SK-N-SH treated with all-trans-retinoic acid at 6 μM for 48 hours (cell line): ENCODE data around the gene CAGE1.
"Not testable (repeated sequence)": the region's sequence is repeated elsewhere in the genome, so short reads cannot be mapped to it uniquely, and the experiment has no call there.

Experiments
- ARNTL ChIP-seq: fragments of 450-650 bp; formaldehyde crosslinking; IDR thresholded peaks from 2 replicates; pipeline ENCODE4 v1.5.0; 2020; ENCODE audit warnings: low read depth, mild to moderate bottlenecking, moderate library complexity, borderline replicate concordance
- BACH2 ChIP-seq: fragments of 250-450 bp; sonication (Bioruptor Pico); IDR thresholded peaks from 2 replicates; pipeline ENCODE4 v1.9.0; 2021; ENCODE audit warnings: mild to moderate bottlenecking, borderline replicate concordance
- CSDC2 ChIP-seq: fragments of 250-450 bp; sonication (Bioruptor Pico); IDR thresholded peaks from 2 replicates; pipeline ENCODE4 v1.5.0; 2020; ENCODE audit warnings: mild to moderate bottlenecking, moderate library complexity
- OSR1 ChIP-seq: fragments of 250-450 bp; sonication (Bioruptor Pico); IDR thresholded peaks from 2 replicates; pipeline ENCODE4 v1.8.0; 2022; ENCODE audit warnings: moderate library complexity, mild to moderate bottlenecking, inconsistent platforms
- PATZ1 ChIP-seq: fragments of 250-450 bp; sonication (Bioruptor Pico); IDR thresholded peaks from 2 replicates; pipeline ENCODE4 v1.8.0; 2020; ENCODE audit warnings: mild to moderate bottlenecking, moderate library complexity, borderline replicate concordance
- POU6F1 ChIP-seq: fragments of 250-450 bp; sonication (Bioruptor Pico); IDR thresholded peaks from 2 replicates; pipeline ENCODE4 v1.8.0; 2021; ENCODE audit warnings: low read depth, mild to moderate bottlenecking, moderate library complexity, borderline replicate concordance
- RARB ChIP-seq: fragments of 250-450 bp; sonication (Bioruptor Pico); IDR thresholded peaks from 2 replicates; pipeline ENCODE4 v1.8.0; 2021; ENCODE audit warnings: mild to moderate bottlenecking, moderate library complexity
- TOX ChIP-seq: fragments of 250-450 bp; sonication (Bioruptor Pico); IDR thresholded peaks from 2 replicates; pipeline ENCODE4 v1.8.0; 2021; ENCODE audit warnings: mild to moderate bottlenecking, moderate library complexity, borderline replicate concordance
- ZC3H10 ChIP-seq: fragments of 250-450 bp; sonication (Bioruptor Pico); IDR thresholded peaks from 2 replicates; pipeline ENCODE4 v1.5.1; 2021; ENCODE audit warnings: mild to moderate bottlenecking, moderate library complexity
- ZFP3 ChIP-seq: fragments of 250-450 bp; sonication (Bioruptor Pico); IDR thresholded peaks from 2 replicates; pipeline ENCODE4 v1.5.0; 2020; ENCODE audit warnings: mild to moderate bottlenecking, moderate library complexity
- ZFP30 ChIP-seq: fragments of 450-650 bp; formaldehyde crosslinking; IDR thresholded peaks from 2 replicates; pipeline ENCODE4 v1.5.0; 2022; ENCODE audit warnings: mild to moderate bottlenecking, moderate library complexity
- ZNF70 ChIP-seq: fragments of 450-650 bp; formaldehyde crosslinking; IDR thresholded peaks from 2 replicates; pipeline ENCODE4 v1.5.0; 2020; ENCODE audit warnings: mild to moderate bottlenecking, moderate library complexity
- TF ChIP-seq, protein P1 (sequence below): fragments of 250-450 bp; sonication (Bioruptor Pico); IDR thresholded peaks from 2 replicates; pipeline ENCODE4 v1.5.0; 2020; ENCODE audit warnings: mild to moderate bottlenecking, moderate library complexity

DNA sequence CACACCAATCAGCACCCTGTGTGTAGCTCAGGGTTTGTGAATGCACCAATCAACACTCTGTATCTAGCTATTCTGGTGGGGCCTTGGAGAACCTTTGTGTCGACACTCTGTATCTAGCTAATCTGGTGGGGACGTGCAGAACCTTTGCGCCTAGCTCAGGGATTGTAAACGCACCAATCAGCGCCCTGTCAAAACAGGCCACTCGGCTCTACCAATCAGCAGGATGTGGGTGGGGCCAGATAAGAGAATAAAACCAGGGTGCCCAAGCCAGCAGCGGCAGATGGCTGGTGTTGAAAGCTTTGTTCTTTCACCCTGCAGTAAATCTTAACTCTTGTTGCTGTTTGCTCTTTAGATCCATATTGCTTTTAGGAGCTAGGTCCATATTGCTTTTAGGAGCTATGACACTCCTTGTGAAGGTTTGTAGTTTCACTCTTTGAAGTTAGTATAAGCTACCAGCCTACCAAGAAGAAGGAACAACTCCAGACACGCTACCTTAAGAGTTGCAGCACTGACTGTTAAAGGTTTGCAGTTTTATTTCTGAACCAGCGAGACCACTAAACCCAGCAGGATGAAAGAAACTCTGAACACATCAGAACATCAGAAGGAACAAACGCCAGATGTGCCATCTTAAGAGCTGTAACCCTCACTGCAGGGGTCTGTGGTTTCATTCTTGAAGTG, 44.6 kb downstream of the CAGE1 start:
- not testable (repeated sequence) for TF ChIP-seq POU6F1 (CRISPR knock-in tag); ARNTL (CRISPR knock-in tag); BACH2 (CRISPR knock-in tag); PATZ1; OSR1 (CRISPR knock-in tag); RARB (CRISPR knock-in tag); ZC3H10 (CRISPR knock-in tag); TOX (CRISPR knock-in tag); ZFP30 (CRISPR knock-in tag); ZNF70 (CRISPR knock-in tag); ZFP3 (CRISPR knock-in tag); CSDC2 (CRISPR knock-in tag)
- TF ChIP-seq, protein P1, sequence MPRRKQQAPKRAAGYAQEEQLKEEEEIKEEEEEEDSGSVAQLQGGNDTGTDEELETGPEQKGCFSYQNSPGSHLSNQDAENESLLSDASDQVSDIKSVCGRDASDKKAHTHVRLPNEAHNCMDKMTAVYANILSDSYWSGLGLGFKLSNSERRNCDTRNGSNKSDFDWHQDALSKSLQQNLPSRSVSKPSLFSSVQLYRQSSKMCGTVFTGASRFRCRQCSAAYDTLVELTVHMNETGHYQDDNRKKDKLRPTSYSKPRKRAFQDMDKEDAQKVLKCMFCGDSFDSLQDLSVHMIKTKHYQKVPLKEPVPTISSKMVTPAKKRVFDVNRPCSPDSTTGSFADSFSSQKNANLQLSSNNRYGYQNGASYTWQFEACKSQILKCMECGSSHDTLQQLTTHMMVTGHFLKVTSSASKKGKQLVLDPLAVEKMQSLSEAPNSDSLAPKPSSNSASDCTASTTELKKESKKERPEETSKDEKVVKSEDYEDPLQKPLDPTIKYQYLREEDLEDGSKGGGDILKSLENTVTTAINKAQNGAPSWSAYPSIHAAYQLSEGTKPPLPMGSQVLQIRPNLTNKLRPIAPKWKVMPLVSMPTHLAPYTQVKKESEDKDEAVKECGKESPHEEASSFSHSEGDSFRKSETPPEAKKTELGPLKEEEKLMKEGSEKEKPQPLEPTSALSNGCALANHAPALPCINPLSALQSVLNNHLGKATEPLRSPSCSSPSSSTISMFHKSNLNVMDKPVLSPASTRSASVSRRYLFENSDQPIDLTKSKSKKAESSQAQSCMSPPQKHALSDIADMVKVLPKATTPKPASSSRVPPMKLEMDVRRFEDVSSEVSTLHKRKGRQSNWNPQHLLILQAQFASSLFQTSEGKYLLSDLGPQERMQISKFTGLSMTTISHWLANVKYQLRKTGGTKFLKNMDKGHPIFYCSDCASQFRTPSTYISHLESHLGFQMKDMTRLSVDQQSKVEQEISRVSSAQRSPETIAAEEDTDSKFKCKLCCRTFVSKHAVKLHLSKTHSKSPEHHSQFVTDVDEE (CRISPR knock-in tag) = not testable (repeated sequence)
